Measurements from ENCODE around the gene BHLHE23.

- TF ChIP-seq CTCF (IDR thresholded peaks at IDR 0.05) = no peak
- TF ChIP-seq POLR2A (IDR thresholded peaks at IDR 0.05) = no peak
These were observed 9.0 kb upstream of the BHLHE23 start for GRCh38 chr20:63015662-63016361.

Measured in body of pancreas (tissue), 4 donors.